HG02798 (cell line): ENCODE measurements around the gene CDC14A.

ENCODE experiments used
- ATAC-seq: cut with Tn5 transposase; IDR thresholded peaks from one replicate; pipeline ENCODE4 v1.9.1; 2021; ENCODE audit warnings: mild to moderate bottlenecking; ENCODE audit not compliant: unreplicated experiment, poor library complexity

CDC14A gene

GRCh38 chr1:100479620-100480338, 127.5 kb downstream of the CDC14A start:
- no peak for ATAC-seq

GRCh38 chr1:100481303-100481702, 129.0 kb downstream of the CDC14A start:
- ATAC-seq = no peak

- ATAC-seq = no peak
These were observed 129.9 kb downstream of the CDC14A start for GRCh38 chr1:100482167-100482566.

GRCh38 chr1:100482748-100483147, 130.4 kb downstream of the CDC14A start:
- no peak for ATAC-seq

- ATAC-seq = no peak
These were observed 130.9 kb downstream of the CDC14A start for GRCh38 chr1:100483230-100483629.

- no peak for ATAC-seq
These were observed 133.6 kb downstream of the CDC14A start for GRCh38 chr1:100485855-100486258.

GRCh38 chr1:100494393-100495084, 142.2 kb downstream of the CDC14A start:
- no peak for ATAC-seq

- ATAC-seq = no peak
These were observed 144.6 kb downstream of the CDC14A start for GRCh38 chr1:100496896-100497295.

- no peak for ATAC-seq
These were observed 145.5 kb downstream of the CDC14A start for GRCh38 chr1:100497796-100498195.

- ATAC-seq = no peak
These were observed 147.0 kb downstream of the CDC14A start for GRCh38 chr1:100499194-100499811.

- ATAC-seq = no peak
These were observed 149.9 kb downstream of the CDC14A start for GRCh38 chr1:100502052-100502792.

GRCh38 chr1:100506217-100506616, 153.9 kb downstream of the CDC14A start:
- ATAC-seq = no peak

GRCh38 chr1:100510451-100510850, 158.1 kb downstream of the CDC14A start:
- ATAC-seq = no peak

GRCh38 chr1:100511058-100511457, 158.8 kb downstream of the CDC14A start:
- ATAC-seq = no peak

GRCh38 chr1:100511773-100512172, 159.5 kb downstream of the CDC14A start:
- no peak for ATAC-seq

- no peak for ATAC-seq
These were observed 160.6 kb downstream of the CDC14A start for GRCh38 chr1:100512803-100513352.

GRCh38 chr1:100516857-100517256, 164.6 kb downstream of the CDC14A start:
- no peak for ATAC-seq

GRCh38 chr1:100517515-100517914, 165.2 kb downstream of the CDC14A start:
- no peak for ATAC-seq

- ATAC-seq = no peak
These were observed 165.7 kb downstream of the CDC14A start for GRCh38 chr1:100518023-100518422.

GRCh38 chr1:100523038-100523652, 170.8 kb downstream of the CDC14A start:
- peak; percentile 92 for ATAC-seq
